Upper lobe of left lung (tissue), 4 donors: ENCODE results near the gene VSIG10L.

Source experiments
- EP300 ChIP-seq, 4 donors: sonication (generic); formaldehyde crosslinking; IDR thresholded peaks; one replicate each; pipeline ENCODE4 v1.5.1; 2017; ENCODE audit warnings: antibody characterized with exemption in 4 of 4, control low read depth in 2 of 4
- POLR2AphosphoS5 ChIP-seq, 2 donors: sonication (generic); formaldehyde crosslinking; IDR thresholded peaks; one replicate each; pipeline ENCODE4 v1.5.1; 2017; ENCODE audit warnings: antibody characterized with exemption in 2 of 2
- TF ChIP-seq, protein P1 (sequence below), 6 experiments: fragments of 450-650 bp in 4 of 6; fragments of 200-600 bp in 2 of 6; sonication (generic) in 2 of 6; IDR thresholded peaks; one replicate each; pipeline ENCODE4 v1.5.1; 2016 to 2019; ENCODE audit warnings: antibody characterized with exemption in 6 of 6

- TF ChIP-seq, protein P1, sequence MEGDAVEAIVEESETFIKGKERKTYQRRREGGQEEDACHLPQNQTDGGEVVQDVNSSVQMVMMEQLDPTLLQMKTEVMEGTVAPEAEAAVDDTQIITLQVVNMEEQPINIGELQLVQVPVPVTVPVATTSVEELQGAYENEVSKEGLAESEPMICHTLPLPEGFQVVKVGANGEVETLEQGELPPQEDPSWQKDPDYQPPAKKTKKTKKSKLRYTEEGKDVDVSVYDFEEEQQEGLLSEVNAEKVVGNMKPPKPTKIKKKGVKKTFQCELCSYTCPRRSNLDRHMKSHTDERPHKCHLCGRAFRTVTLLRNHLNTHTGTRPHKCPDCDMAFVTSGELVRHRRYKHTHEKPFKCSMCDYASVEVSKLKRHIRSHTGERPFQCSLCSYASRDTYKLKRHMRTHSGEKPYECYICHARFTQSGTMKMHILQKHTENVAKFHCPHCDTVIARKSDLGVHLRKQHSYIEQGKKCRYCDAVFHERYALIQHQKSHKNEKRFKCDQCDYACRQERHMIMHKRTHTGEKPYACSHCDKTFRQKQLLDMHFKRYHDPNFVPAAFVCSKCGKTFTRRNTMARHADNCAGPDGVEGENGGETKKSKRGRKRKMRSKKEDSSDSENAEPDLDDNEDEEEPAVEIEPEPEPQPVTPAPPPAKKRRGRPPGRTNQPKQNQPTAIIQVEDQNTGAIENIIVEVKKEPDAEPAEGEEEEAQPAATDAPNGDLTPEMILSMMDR (IDR thresholded peaks at IDR 0.05): no peak
- no peak for TF ChIP-seq EP300 (IDR thresholded peaks at IDR 0.05)
- TF ChIP-seq POLR2AphosphoS5 (IDR thresholded peaks at IDR 0.05): no peak
These were observed 40.7 kb downstream of the VSIG10L start for GRCh38 chr19:51301266-51301665.
